ENCODE results near the gene CARS1. TPM values are rescaled to one million over a fixed set of nuclear protein-coding genes. Genes with fewer than 3 reads are reported as not detected.

CARS1 gene
- total RNA-seq, 3 donors from 2014 or later: 40.9 to 61.0 (median 43.3) TPM

- no peaks in the 10 kb centered on the region for H3K9me3 ChIP-seq
These were observed 40.4 kb downstream of the CARS1 start for GRCh38 chr11:3016861-3017260.

GRCh38 chr11:3015796-3016195 lies 41.4 kb downstream of the CARS1 start:
- ATAC-seq: no peak
- no peak for DNase-seq
- Histone ChIP-seq H3K4me3 (no peak overlapping the region), H3K36me3 (ENCODE audit: low read depth) (peaks cover 21% of the 10 kb centered on the region), H3K4me1 (ENCODE audit: low read depth) (no peaks in the 10 kb centered on the region), H3K9me3 (no peaks in the 10 kb centered on the region)
- intact Hi-C loops (cut with DNase I, micrococcal nuclease): no loop called here
- no peak for TF ChIP-seq CTCF (IDR thresholded peaks at IDR 0.05)

More at GRCh38 chr11:3016861-3017260, 40.4 kb downstream of the CARS1 start:
- no peak overlapping the region for H3K4me3 ChIP-seq
- H3K36me3 ChIP-seq (ENCODE audit: low read depth): peaks cover 21% of the 10 kb centered on the region
- intact Hi-C loops (cut with DNase I, micrococcal nuclease): no loop called here
- no peaks in the 10 kb centered on the region for H3K4me1 ChIP-seq (ENCODE audit: low read depth)
- ATAC-seq (no peak), DNase-seq (no peak)
- TF ChIP-seq CTCF (IDR thresholded peaks at IDR 0.05): no peak

GRCh38 chr11:3014943-3015342 lies 42.3 kb downstream of the CARS1 start:
- Histone ChIP-seq H3K4me3 (no peak overlapping the region), H3K4me1 (ENCODE audit: low read depth) (no peaks in the 10 kb centered on the region), H3K36me3 (ENCODE audit: low read depth) (peaks cover 25% of the 10 kb centered on the region), H3K9me3 (no peaks in the 10 kb centered on the region)
- intact Hi-C loops (cut with DNase I, micrococcal nuclease): no loop called here
- TF ChIP-seq CTCF (IDR thresholded peaks at IDR 0.05): no peak
- no peak for ATAC-seq
- DNase-seq: no peak

- Histone ChIP-seq H3K4me1 (ENCODE audit: low read depth) (no peaks in the 10 kb centered on the region), H3K4me3 (no peak overlapping the region), H3K9me3 (no peaks in the 10 kb centered on the region), H3K36me3 (ENCODE audit: low read depth) (peaks cover 25% of the 10 kb centered on the region)
- TF ChIP-seq CTCF (IDR thresholded peaks at IDR 0.05): no peak
- DNase-seq: peak in 2 of 3 donors; percentile 5 to 76
- peak; percentile 74 for ATAC-seq
- intact Hi-C loops (cut with DNase I, micrococcal nuclease): no loop called here
These were observed 42.9 kb downstream of the CARS1 start for GRCh38 chr11:3014057-3014938.

GRCh38 chr11:3011891-3012885 lies 45.0 kb downstream of the CARS1 start:
- TF ChIP-seq CTCF (IDR thresholded peaks at IDR 0.05): no peak
- H3K9me3 ChIP-seq: no peaks in the 10 kb centered on the region
- H3K36me3 ChIP-seq (ENCODE audit: low read depth): peaks cover 19% of the 10 kb centered on the region
- H3K4me3 ChIP-seq: no peak overlapping the region
- peak in 1 of 3 donors; percentile 20 for DNase-seq
- intact Hi-C loops (cut with DNase I, micrococcal nuclease): no loop called here
- H3K4me1 ChIP-seq (ENCODE audit: low read depth): no peaks in the 10 kb centered on the region
- no peak for ATAC-seq

Measured in mucosa of descending colon (tissue), 3 donors.